ENCODE measurements around the gene NATD1.
"Not testable (repeated sequence)": the region's sequence is repeated elsewhere in the genome, so short reads cannot be mapped to it uniquely, and the experiment has no call there.

The NATD1 gene

DNA sequence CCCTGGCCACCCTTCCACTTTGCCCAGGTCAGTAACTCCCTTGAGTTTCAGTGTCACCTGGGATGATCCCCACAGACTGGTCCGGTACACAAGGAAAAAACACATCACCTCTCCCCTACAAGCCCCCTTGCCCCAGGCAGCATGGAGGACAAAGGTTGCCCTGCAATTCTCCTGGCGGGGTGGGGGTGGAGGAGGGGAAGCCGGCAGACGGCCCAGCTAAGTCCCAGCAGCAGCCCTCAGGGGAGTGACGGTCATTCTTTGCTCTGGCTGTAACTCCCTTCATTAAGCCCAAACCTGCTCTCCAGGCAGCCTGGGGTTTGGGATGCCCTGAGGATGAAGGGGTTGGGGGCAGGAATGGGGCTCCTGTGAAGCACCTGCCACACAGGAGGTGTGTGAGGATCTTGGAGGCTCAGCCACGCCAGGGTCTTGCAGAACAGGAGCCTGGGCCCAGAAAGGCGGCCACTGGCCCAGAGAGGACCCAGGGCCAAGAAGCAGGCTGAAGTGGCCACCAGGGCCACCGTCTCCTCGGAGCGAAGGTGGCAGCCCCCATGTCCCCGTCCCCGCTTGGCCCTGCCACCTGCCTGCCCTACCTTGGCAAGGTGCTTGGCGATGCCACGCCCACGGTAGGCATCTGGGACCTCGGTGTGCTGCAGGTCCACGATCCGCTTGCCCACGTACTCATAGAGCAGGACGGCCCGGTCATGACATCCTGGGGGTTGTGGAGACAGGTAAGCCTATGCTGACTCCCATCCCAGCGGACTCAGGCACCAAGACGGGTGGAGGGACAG is 9.5 kb downstream of the NATD1 start:
- no peak for DNase-seq

DNA sequence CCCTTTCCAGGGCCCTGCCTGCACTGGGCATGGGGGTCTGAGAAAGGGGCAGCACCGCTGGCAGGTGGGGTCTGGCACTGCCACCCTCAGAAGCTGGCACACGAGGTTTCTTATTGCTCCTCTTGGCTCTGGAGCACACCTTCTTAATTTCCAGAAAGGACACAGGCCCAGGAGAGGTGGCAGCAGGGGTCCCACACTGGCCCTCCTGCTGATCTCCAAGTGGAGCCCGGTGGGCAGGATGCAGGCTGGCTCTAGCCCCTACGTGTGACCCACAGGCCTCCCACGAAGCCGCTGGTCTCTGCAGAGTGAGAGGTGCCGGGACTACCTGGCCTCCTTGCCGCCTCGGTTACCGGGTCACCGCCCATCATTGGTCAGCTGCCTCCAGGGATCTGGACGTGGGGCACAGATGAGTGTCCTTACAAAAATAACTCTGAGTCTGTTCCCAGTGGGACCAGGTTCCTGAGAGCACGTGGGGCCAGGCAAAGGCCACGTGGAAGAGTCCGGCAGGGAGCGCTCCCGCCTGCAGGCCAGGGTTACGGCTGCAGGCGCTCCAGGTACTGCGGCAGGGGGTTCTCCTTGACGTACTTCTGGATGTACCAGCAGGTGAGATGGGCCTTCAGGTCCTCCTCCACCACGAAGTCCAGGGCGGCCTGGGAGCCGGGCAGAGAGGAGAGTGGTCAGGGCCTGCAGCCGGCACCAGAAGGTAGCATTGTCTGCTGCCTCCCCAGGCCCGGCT is 10.3 kb downstream of the NATD1 start:
- no peak for DNase-seq

DNA sequence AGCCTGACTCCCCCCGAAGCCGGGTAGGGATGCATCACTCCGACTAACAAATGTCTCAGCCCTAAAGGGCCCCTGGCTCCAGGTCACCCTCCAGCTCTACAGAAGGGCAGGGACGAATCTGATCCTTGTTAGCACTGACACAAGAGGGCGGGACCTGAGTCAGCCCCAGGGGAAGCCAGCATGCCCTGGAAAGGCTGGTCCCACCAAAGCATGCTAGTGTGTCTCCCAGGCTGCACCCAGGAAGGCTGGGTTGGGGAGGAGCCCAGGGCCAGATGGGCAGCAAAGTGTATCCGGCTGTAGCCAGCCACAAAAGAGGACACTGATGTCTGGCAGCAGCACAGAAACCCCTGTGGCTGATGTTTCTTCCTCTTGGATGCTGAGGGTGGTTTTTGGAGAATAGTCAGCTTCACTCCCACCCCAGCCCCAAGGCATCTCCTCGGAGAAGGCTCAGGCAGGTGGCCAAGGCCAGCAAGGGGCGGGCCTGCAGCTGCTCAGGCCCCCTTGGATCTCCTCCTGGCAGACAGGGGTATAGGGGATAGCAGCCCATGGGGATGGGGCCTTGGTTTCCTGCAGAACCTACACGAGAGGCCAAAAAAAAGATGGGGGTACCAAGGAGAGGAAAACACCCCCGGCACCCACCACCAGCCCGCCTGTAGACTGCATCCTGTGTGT is 11.0 kb downstream of the NATD1 start:
- DNase-seq: no peak

DNA sequence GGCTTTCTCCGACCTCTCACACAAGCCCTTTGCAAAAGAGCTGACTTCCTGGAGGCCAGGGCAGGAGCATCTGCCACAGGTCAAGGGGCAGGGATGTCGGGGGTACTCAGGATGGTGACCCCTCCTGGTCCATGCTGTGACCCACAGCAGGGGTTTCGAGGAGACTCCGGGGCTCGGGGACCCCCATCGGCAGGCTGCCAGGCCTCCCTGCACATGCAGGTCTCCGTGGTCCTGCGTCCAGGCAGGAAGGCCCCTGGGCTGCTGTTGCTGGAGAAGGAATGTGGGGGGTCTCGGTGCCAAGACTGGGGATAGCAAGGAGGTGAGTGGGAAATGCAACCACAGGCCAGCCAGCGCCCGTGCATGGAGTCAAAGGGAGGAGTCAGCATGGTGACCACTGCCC is 11.6 kb downstream of the NATD1 start:
- DNase-seq: no peak

DNA sequence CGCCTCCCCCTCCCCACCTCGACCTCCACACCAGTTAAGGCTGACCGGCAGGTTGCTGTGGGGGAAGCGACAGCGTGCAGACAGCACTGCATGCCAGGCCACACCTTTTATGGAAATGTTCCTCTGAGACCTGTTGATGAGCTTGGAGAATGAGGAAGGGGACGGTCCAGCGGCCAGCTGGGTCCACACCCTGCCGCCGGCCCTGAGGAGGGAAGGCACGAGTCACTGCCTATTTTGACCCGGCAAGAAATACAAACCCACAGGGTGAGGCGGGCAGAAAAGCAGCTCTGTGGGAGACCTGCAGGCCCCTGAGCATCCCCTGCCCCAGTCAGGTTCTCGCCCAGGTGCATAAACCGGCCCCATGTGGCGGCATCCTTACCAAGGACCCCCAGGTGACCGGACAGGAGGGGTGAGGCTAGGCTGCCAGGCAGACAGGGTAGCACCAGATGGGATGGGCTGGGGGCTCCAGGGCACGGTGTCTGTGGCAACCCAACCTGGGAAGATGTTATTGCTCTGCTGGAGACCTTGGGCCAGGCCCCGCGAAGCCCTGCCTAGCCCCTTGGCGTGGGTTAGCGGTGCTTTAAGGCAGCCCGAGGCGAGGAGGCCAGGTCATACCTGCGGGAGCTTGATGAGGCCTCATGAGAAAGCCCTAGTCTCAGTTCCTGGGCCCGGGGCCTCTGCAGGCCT is 12.7 kb downstream of the NATD1 start:
- DNase-seq: no peak

DNA sequence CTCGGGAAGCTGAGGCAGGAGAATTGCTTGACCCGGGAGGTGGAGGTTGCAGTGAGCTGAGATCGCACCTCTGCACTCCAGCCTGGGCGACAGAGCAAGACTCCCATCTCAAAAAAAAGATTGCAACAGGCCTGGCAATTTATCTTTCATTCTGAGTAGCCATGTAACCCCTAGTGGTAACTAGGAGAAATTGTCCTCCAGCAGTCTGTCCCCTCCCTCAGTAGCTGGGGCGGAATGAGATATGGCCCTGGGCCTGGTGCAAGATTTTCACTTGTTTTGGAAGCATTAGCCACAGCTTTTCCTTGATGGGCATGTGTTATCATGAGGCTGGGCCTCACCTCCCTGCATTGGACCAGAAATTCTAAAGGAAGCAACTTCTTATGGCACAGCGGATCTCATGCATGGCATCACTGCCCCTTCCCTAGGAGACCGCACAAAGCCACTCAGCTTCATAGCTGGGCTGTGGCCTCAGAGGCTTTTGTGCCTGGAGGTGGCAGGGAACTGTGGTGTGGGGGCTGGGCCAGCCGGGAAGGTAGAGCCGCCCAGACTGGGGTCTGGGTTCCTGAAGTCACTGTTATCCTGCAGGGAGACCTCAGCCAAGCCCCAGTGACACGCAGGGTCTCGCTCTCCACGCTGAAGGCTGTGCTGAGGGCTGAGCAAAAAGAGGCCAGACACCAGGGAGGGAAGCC is 13.4 kb downstream of the NATD1 start:
- DNase-seq: no peak

DNA sequence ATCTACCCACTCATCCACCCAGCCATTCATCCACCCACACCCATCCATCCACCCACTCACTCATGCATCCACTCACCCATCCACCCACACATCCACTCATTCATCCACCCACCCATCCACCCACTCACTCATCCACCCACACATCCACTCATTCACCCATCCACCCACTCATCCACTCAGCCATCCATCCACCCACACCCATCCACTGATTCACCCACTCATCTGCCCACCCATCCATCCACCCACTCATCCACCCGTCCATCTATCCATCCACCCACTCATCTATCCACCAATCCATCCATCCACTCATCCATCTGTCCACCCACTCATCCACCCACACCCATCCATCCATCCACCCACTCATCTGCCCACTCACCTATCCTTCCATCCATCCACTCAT is 17.3 kb downstream of the NATD1 start:
- no peak for DNase-seq

DNA sequence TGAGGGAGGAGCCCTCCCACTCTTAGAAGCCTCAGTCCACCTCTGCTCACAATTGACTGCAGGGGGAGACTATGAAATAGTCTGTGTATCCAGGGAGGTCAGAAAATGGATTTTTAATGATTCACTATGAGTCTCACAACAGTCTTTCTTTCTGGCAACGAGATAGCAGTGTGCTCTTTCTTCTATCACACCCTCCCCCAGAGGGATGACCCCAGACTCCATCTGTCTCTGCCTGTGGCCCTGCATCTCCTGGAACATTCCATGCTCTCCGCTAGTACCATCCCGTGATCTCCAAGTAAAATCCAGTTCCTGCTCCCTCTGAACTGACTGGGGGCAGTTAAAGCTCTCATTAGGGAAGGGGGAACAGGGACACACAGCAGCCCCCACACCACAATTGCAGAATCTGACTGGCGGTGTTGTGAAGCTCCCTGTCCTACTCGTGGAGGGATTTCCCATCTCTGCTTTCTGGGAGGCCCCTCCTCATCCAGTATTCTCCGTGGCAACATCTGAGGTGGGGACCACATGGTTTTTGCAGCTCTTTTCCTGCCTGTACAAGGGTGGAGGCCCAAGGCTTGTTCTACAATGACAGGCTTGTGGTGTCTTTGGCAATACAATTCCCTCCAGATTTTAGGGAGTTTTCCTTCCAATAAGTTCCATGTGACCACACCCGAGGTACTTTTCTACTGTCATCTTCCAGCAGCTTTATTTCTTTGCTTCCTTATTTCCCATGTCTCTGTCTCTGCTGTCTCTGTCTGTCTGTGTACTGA is 19.4 kb downstream of the NATD1 start:
- no peak for DNase-seq

DNA sequence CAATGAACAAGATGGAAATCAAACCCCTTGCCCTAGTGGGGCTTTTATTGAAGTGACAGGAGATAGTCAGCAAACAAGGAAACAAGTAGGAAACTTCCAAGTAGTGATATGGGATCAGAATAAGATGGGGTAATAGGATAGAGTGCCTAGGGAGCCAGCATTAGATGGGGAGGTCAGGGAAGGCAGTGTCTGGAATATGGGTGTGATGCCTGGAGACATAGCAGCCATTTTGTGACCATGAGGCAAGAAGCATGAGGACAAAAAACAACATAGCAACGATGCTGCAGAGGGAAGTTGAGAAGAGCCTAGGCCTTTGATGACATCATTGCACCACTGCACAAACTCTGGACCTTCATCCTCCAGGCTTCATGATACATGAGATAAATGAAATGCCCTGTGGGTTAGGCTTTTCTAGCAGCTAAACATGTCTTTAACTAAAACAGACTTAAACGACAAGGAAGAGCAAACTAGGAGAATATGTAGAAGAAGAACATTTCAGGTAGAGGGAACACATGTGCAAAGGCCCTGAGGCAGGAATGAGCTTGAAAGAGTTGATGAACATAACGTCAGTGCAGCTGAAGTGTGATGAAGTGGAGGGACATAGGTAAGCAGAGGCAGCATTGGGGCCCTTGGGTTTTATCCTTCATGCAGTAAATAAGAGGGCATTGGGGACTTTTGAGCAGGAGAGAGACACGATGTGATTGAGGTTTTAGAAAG is 21.0 kb downstream of the NATD1 start:
- DNase-seq: no peak

DNA sequence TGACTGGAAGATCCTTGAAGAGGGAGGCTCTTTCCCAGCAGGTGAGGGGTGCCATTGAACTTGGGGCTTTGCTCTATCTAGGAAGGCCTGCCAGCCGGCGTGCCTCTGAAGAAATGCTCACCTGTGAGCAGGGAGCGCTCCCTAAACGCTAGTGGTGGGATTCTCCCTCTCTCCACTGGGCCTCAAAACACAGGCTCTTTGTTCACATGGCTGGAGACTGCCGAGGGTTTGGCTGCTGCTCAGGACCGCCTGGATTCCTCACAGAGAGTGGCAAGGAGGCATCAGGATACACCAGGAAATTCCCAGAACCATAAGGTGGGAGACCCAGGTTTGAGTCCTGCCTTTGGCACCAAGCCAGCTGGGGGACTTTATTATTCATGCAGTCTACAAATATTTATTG is 21.7 kb downstream of the NATD1 start:
- DNase-seq: no peak

DNA sequence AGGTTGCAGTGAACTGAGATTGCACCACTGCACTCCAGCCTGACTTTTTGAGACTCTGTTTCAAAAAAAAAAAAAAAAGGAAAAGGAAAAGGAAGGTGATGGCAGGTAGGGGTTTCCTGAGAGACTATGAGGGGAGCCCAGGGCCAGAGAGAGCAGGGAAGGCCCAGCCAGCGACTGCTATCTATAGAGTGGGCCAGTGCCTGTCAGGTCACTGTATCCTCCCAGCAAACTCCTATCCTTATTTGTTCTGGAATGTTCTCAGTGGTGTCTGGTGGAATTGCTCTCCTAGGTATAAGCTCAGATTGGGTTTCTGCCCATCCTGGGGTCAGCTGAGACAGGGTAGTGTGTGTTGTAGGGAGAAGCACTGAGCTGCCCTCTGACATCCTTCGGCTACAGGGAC is 24.4 kb downstream of the NATD1 start:
- no peak for DNase-seq

DNA sequence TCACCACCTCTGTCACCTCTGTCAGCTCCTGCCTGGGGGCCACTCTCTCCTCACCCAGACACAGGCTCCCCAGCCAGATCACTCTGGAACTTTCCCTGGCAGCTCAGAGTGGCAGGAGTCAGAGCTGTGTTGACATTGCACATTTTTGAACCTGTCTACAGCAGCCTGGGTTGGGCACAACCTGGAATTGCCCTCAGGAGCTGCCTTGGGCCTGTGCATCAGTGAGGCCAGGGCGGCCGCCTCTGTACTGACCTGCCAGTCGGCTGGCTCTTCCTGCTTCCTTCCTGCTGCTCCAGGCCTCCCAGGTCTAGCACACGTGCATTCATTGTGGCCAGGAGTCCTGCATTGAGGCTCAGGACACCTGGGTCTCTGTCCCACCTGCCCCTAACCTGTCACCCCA is 25.1 kb downstream of the NATD1 start:
- DNase-seq: no peak

DNA sequence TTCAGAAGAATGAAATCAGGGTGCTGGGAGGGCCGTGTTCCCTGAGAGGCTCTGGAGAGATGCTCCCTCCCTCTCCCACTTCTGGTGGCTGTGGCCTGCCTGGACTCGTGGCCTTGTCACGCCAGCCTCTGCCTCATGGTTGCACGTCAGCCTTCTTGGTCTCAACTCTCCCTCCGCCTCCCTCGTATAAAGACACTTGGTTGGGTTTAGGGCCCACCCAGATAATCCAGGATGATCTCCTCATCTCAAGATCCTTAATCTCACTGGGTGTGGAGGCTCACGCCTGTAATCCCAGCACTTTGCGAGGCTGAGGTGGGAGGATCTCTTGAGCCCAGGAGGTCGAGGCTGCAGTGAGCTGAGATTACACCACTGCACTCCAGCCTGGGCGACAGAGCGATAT is 25.9 kb downstream of the NATD1 start:
- not testable (repeated sequence) for DNase-seq

DNA sequence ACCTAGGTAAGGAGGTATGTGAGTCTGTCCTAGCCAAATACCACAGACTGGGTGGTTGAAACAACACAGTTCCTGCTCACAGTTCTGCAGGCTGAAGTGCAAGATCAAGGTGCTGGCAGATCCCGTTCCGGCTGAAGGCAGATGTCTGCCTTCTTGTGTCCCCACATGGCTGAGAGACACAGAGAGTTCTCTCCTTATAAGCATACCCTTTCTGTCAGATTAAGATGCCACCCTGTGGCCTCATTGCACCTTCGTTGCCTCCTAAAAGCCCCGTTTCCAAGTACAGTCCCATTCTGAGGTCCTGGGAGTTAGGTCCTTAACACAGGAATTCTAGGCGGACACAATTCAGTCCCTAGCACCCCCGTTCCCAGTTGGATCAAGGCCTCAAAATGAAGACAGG is 30.1 kb downstream of the NATD1 start:
- DNase-seq: no peak

DNA sequence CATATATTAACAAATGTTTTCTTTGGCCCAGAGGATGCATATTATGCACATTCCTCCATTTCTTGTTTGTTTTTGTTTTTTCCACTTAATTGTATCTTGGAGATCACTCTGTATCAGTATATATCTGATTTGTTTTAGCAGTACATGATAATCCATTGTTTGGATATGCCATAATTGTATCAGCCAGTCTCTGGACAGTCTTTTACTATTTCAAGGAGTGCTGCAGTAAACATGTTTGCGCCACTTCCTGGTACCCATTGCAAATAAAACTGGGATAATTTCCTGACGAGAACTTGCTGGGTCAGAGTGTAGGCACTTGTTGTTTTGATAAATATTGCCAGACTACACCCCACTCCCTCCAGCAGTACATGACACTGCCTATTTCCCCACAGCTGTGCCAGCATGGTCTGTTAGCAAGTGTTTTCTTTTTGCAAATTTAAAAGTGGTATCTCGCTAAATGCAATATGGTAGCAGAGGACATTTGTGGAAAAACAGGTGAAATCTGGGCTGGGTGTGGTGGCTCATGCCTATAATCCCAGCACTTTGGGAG is 34.3 kb downstream of the NATD1 start:
- no peak for DNase-seq

DNA sequence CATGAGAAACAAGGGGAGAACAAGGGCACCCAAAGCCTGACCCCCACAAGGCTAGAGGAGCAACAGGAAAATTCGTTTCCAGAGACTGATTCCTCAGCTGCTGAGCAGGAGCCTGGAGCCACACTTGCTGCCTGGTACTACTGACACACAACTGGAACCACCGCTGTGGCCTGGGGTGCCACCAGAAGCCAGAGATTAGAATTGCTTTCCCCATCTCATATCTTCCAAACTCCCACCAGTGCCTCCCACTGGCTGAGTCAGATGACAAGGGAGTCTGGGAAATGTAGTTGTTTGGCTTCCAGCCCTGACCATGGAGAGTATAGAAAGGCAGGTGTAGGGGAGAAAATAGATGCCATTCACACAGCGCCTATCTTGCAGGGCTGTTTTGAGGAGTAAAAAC is 35.1 kb downstream of the NATD1 start:
- no peak for DNase-seq

DNA sequence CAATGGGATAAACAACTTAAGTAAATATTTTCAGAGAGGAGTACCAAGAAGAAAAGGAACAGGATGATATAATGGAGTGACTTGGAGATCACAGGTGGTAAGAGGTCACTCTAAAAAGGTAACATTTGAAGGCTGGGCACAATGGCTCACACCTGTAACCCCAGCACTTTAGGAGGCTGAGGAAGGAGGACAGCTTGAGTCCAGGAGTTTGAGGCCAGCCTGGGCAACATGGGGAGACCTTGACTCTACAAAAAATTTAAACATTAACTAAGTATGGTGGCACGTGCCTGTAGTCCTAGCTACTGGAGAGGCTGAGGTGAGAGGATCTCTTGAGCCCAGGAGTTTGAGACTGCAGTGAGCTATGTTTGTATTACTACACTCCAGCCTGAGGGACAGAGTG is 35.9 kb downstream of the NATD1 start:
- DNase-seq: no peak

DNA sequence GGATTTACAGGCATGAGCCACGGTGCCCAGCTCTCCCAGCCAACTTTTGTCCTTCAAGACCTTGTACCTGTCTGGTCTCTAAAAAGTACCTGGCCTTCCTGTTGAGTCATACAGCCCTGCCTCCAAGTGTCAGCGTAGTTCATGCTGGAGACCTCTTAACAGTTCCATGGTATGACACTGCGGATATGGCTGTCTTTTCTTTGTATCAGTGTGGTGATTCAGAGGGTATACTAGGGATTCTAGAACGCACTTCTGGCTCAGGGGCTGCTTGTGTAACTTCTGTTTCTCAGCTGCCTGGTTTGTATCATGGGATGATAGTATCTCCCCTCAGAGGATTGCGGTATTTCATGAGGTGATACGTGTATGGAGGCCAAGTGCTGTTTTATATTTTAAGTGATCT is 37.3 kb downstream of the NATD1 start:
- no peak for DNase-seq

DNA sequence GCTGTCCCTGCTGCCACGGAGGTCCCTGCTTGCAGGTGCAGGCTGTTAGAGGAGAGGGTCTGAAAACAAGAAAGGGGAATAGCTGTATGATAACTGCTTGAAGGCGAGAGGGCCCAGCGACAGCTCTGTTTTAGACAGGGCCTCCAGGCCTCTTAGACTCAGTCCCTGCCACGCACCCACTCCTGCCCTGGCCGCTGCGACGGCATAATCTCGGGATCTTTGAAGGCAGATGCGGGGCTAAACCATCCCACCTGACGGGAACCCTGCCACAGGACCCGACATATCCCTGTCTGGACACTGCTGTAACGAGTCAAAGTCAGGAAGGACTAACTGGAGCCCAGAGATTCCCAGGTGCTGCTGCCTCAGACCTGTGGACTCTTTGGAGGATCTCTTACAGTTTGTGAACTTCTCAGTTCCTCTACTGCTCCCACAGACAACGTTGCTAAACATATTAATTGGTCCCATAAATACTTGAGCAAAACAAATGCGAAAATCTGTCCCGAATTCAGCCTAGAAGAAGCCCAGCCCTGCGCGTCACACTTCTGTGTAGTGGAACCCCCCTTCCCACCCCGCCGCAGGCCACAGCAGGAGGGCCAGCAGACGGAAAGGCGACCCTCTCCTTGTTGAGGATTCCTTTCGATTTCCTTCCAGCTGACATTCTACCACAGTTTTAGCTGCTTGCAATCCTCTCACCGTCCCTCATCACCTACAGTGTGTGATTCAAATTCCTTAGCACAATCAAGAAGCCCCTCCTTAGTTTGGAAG is 38.3 kb downstream of the NATD1 start:
- no peak for DNase-seq

Measured in amniotic stem cell (primary cell).